ENCODE data around the gene TGFB2. TPM values are rescaled to one million over a fixed set of nuclear protein-coding genes. Genes with fewer than 3 reads are reported as not detected.

The TGFB2 gene
- total and polyA plus RNA-seq, 3 donors from 2014 or later, result 2.4 to 4.5 (median 2.6) TPM

DNA sequence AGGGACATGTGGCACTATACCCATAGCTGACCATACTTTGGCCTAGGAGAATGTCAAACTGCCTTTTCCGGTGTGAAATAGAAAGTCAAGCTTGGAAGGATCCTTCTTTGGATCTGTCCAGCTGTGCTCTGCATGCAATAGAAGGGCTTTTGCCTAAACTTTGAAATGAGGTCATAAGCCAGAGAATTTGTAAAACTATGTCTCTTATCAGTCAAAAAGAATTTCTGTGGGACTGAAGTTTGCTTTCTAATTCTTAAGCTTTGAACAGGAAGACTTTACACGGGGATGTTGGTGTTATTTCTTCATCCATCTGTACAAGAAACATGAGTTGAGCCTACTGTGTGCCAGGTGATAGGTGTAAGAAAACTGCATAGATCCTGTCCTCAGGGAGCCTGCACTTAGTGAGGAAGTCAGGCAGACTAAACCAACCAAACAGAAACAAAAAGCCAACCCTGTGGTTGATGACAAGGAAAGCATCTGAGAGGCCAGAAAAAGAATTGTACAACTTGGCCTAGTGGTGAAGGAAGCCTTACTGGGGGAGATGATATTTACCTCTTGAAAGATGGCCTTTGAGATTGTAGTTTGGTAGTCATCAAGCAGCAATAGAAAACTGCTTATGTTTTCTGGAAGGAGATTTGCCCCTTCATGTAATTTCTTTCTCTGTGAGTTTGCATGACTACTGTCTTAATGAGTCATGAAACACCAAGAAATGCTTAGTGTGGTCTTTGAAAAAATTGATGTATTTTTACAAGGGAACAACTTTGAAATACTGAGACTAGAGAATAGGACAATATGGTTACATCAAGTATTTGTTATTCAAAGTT lies 24.8 kb downstream of the TGFB2 start:
- Histone ChIP-seq H3K9me3 (no peaks in the 10 kb centered on the region), H3K4me1 (peaks cover 8% of the 10 kb centered on the region), H3K27ac (no peak overlapping the region), H3K4me3 (no peak overlapping the region), H3K27me3 (no peaks in the 10 kb centered on the region), H3K36me3 (ENCODE audit: low read depth, missing control alignments) (no peaks in the 10 kb centered on the region)
- TF ChIP-seq, protein P1, sequence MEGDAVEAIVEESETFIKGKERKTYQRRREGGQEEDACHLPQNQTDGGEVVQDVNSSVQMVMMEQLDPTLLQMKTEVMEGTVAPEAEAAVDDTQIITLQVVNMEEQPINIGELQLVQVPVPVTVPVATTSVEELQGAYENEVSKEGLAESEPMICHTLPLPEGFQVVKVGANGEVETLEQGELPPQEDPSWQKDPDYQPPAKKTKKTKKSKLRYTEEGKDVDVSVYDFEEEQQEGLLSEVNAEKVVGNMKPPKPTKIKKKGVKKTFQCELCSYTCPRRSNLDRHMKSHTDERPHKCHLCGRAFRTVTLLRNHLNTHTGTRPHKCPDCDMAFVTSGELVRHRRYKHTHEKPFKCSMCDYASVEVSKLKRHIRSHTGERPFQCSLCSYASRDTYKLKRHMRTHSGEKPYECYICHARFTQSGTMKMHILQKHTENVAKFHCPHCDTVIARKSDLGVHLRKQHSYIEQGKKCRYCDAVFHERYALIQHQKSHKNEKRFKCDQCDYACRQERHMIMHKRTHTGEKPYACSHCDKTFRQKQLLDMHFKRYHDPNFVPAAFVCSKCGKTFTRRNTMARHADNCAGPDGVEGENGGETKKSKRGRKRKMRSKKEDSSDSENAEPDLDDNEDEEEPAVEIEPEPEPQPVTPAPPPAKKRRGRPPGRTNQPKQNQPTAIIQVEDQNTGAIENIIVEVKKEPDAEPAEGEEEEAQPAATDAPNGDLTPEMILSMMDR (IDR thresholded peaks at IDR 0.05), result no peak
- no peak for TF ChIP-seq POLR2A (IDR thresholded peaks at IDR 0.05)
- no peak for DNase-seq
- intact Hi-C loops (cut with DNase I; ENCODE audit: low total_unique reads), result no loop called here
- 52% methylated on average over 2 of the region's 2 CpGs for WGBS, 2 donors

DNA sequence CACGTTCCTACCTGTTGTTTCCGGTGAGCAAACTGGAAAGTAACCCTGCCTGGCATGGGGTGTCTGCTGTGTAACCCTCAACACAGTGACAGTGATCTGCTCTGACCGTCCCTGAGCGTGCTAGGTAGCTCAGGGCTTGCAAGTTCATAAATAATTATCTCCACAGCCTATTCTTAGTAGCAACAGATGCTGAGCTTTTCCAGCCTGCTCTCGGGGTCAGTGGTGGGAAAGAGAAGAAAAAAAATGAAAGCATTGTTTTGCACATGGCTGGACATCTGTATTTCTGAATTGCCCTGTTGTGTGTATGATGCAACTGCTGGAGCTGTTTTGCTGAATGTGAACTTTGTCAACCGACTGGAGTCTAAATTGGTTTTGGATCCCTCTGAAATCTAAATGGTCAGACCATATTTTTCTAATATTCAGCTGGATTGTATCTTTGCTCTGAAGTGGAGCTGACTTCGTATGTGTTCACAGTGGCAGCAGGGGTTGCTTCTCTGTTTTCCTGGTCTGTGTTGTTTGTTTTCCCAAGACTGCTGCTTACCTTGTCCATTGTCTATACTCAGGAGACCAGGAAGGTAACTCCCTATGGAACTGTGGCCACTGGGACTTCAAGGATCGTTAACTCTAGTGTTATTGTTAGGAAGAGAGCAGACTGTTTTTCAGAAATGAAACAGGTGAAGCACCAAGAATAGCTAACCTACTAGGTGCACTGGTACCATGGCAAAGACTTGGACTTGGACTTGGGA lies 27.0 kb downstream of the TGFB2 start:
- Histone ChIP-seq H3K4me3 (no peak overlapping the region), H3K27me3 (no peaks in the 10 kb centered on the region), H3K36me3 (ENCODE audit: low read depth, missing control alignments) (no peaks in the 10 kb centered on the region), H3K27ac (no peak overlapping the region), H3K4me1 (peaks cover 8% of the 10 kb centered on the region), H3K9me3 (no peaks in the 10 kb centered on the region)
- intact Hi-C loops (cut with DNase I; ENCODE audit: low total_unique reads), result no loop called here
- DNase-seq, result peak; percentile 24
- 56 to 62% methylated on average over 7 to 8 of the region's 8 CpGs for WGBS, 2 donors
- TF ChIP-seq, protein P1 (IDR thresholded peaks at IDR 0.05), result no peak
- TF ChIP-seq POLR2A (IDR thresholded peaks at IDR 0.05), result no peak

DNA sequence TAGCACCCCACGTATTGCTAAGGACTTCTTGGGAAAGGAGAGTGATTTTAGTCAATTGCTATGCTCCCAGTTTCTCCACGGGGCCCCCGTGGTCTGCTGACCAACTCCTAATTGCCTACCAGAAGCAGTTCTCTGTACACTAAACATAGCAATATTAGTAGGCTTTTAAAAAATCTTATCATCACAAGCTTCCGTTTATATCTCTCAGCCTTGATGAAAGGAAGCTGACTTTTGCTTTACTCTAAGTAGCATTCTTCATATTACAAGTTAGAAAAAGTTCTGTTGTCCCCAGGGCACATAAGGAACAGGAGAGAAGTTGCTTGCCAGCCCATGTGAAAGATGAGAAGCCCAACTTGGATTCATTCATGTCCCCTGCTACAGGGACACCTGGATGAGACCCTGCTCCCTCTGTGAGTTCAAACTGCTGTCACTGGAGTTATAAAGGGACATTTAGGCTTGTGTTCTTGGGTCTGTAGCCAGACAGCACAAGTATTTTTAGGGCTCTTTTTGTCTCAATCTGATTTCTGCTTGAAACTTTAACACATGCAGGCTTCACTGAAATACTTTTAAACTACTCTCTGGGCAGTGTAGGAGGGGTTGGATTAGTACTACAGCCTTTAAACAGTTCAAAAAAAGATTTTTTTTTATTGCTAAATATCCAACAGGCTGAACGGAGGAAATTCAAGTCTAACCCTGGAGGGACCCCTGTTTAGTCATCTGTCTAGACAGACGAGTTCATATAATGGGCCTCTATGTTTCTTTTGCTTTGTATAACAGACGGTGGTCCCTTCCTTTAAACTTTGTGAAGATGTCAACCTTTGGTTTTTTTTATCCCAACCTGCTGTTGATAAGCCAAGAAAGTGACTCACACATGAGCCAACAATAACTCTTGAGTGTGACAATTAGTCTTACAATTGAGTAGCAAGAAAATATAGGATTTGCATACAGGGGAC lies 29.5 kb downstream of the TGFB2 start:
- WGBS, 2 donors, result 51 to 52% methylated on average over 7 of the region's 7 CpGs
- H3K36me3 ChIP-seq (ENCODE audit: low read depth, missing control alignments), result no peaks in the 10 kb centered on the region
- no peaks in the 10 kb centered on the region for H3K27me3 ChIP-seq
- DNase-seq, result no peak
- no peak overlapping the region for H3K4me3 ChIP-seq
- TF ChIP-seq POLR2A (IDR thresholded peaks at IDR 0.05), result no peak
- TF ChIP-seq, protein P1 (IDR thresholded peaks at IDR 0.05), result no peak
- H3K27ac ChIP-seq, result no peak overlapping the region
- intact Hi-C loops (cut with DNase I; ENCODE audit: low total_unique reads), result no loop called here
- H3K4me1 ChIP-seq, result peaks cover 6% of the 10 kb centered on the region
- no peaks in the 10 kb centered on the region for H3K9me3 ChIP-seq

DNA sequence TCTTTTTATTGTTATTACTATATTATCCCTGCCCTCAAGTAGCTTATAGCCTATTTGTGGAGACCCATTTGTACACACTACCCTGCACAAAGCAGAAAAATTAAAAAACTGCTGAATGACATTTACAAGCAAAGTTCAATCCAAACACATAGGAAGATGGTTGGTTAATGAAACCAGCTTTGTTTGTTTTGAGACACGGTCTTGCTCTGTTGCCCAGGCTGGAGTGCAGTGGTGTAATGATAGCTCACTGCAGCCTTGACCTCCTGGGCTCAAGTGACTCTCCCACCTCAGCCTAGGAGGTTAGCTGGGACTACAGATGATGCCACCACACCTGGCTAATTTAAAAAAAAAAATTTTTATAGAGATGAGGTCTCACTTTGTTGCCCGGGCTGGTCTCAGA lies 31.6 kb downstream of the TGFB2 start:
- H3K27ac ChIP-seq, result no peak overlapping the region
- no peak for TF ChIP-seq POLR2A (IDR thresholded peaks at IDR 0.05)
- TF ChIP-seq, protein P1 (IDR thresholded peaks at IDR 0.05), result no peak

More for the DNA sequence above, 31.6 kb downstream of the TGFB2 start:
- Histone ChIP-seq H3K36me3 (ENCODE audit: low read depth, missing control alignments) (no peaks in the 10 kb centered on the region), H3K9me3 (no peaks in the 10 kb centered on the region), H3K27me3 (no peaks in the 10 kb centered on the region), H3K4me1 (no peaks in the 10 kb centered on the region), H3K4me3 (no peak overlapping the region)
- intact Hi-C loops (cut with DNase I; ENCODE audit: low total_unique reads), result no loop called here
- no peak for DNase-seq
- WGBS, 2 donors, result 71 to 90% methylated on average over 2 of the region's 2 CpGs
